HepG2 (cell line): ENCODE data around the gene B9D2. TPM values are rescaled to one million over a fixed set of nuclear protein-coding genes. Genes with fewer than 3 reads are reported as not detected.
A peak's percentile ranks its signal among the peaks of the same experiment; 100 is the strongest.

ENCODE experiments used
- ATF3 ChIP-seq: sonication (generic); formaldehyde crosslinking; IDR thresholded peaks from 2 replicates; pipeline ENCODE4 v1.4.0; 2020; ENCODE audit warnings: missing genetic modification reagents
- ATRX ChIP-seq: sonication (generic); formaldehyde crosslinking; IDR thresholded peaks from 2 replicates; pipeline ENCODE4 v1.4.0; 2020; ENCODE audit warnings: missing genetic modification reagents, borderline replicate concordance
- ESRRA ChIP-seq: sonication (generic); formaldehyde crosslinking; IDR thresholded peaks from 2 replicates; pipeline ENCODE4 v1.5.1; 2020; ENCODE audit warnings: mild to moderate bottlenecking, low read depth, missing genetic modification reagents
- GMEB1 ChIP-seq: sonication (generic); formaldehyde crosslinking; IDR thresholded peaks from 2 replicates; pipeline ENCODE4 v1.5.1; 2020; ENCODE audit warnings: missing genetic modification reagents, mild to moderate bottlenecking, borderline replicate concordance
- HBP1 ChIP-seq: IDR thresholded peaks from 2 replicates; pipeline ENCODE4 v1.6.1; 2016; ENCODE audit warnings: low read depth, control low read depth
- JDP2 ChIP-seq: sonication (generic); formaldehyde crosslinking; IDR thresholded peaks from 2 replicates; pipeline ENCODE4 v1.8.1; 2022; ENCODE audit warnings: missing genetic modification reagents, borderline replicate concordance
- MXD3 ChIP-seq: IDR thresholded peaks from 2 replicates; pipeline ENCODE4 v1.6.1; 2016; ENCODE audit warnings: mild to moderate bottlenecking, missing biosample characterization, missing genetic modification reagents
- PAWR ChIP-seq: sonication (generic); formaldehyde crosslinking; IDR thresholded peaks from 2 replicates; pipeline ENCODE4 v1.4.0; 2020; ENCODE audit warnings: missing genetic modification reagents, mild to moderate bottlenecking, borderline replicate concordance
- REL ChIP-seq: sonication (generic); formaldehyde crosslinking; conservative IDR thresholded peaks from 2 replicates; pipeline ENCODE4 v1.8.0; 2022; ENCODE audit warnings: mild to moderate bottlenecking, missing genetic modification reagents, moderate library complexity
- TAF15 ChIP-seq: fragments of 200-400 bp; formaldehyde crosslinking; IDR thresholded peaks from one replicate; pipeline ENCODE4 v1.6.1; 2018; ENCODE audit warnings: mild to moderate bottlenecking, low read depth, low read length; ENCODE audit not compliant: poor library complexity, severe bottlenecking
- THRA ChIP-seq: sonication (generic); formaldehyde crosslinking; IDR thresholded peaks from 2 replicates; pipeline ENCODE4 v1.4.0; 2020; ENCODE audit warnings: missing genetic modification reagents, borderline replicate concordance
- YY1 ChIP-seq: IDR thresholded peaks from 2 replicates; pipeline ENCODE4 v1.6.1; 2011; ENCODE audit warnings: low read length, low read depth, moderate library complexity, mild to moderate bottlenecking; ENCODE audit not compliant: insufficient read depth, insufficient replicate concordance
- ZBTB8A ChIP-seq: sonication (generic); formaldehyde crosslinking; IDR thresholded peaks from 2 replicates; pipeline ENCODE4 v1.4.0; 2020; ENCODE audit warnings: mild to moderate bottlenecking, low read depth, missing genetic modification reagents, borderline replicate concordance
- ZEB1 ChIP-seq: IDR thresholded peaks from 2 replicates; pipeline ENCODE4 v1.6.1; 2012; ENCODE audit warnings: mild to moderate bottlenecking, low read depth, inconsistent platforms; ENCODE audit not compliant: insufficient replicate concordance
- ZNF790 ChIP-seq: sonication (generic); formaldehyde crosslinking; IDR thresholded peaks from 2 replicates; pipeline ENCODE4 v1.8.0; 2022; ENCODE audit warnings: missing genetic modification reagents, mild to moderate bottlenecking, borderline replicate concordance
- polyA plus RNA-seq, 8 experiments: library from polyadenylated mRNA; depleted of rRNA in 3 of 8; stranded (reverse) in 7 of 8; unstranded in 1 of 8; fragments of >200 nt; fragmentation: Illumina TruSeq in 4 of 8; extraction: Trizol in 4 of 8; gene quantifications; 2 replicates each; pipeline versions ENCODE4 v1.2.1 to v1.2.3, GENCODE V29; 2011 to 2016; ENCODE audit warnings: low read depth in 4 of 8, missing spikeins in 1 of 8, mixed read lengths in 1 of 8; ENCODE audit not compliant: insufficient read depth in 1 of 8
- total RNA-seq, 5 experiments: library from RNA; depleted of rRNA; stranded (reverse); fragments of >200 nt; fragmentation: Illumina TruSeq; extraction: Trizol; gene quantifications; 2 replicates each; pipeline ENCODE4 v1.2.3, GENCODE V29; 2016; ENCODE audit warnings: low read depth in 1 of 5
- TF ChIP-seq, protein P1 (sequence below): sonication (generic); formaldehyde crosslinking; IDR thresholded peaks from 2 replicates; pipeline ENCODE4 v1.8.0; 2022; ENCODE audit warnings: low read depth, missing genetic modification reagents
- TF ChIP-seq, protein P2 (sequence below): sonication (generic); formaldehyde crosslinking; IDR thresholded peaks from 2 replicates; pipeline ENCODE4 v1.4.0; 2020; ENCODE audit warnings: missing genetic modification reagents

The B9D2 gene
- total and polyA plus RNA-seq, 2 of the 13 experiments (the other 11 are each of a cell fraction or from before 2014, with no cell fraction given) = 3.1 to 4.4 TPM

GRCh38 chr19:41376241-41376997 is 12.5 kb upstream of the B9D2 start, which contains the start of gene TMEM91 (continued):
- TF ChIP-seq HBP1 = no peak
- TF ChIP-seq JDP2 (CRISPR knock-in tag) = no peak
- no peak for TF ChIP-seq ATF3 (CRISPR knock-in tag)
- TF ChIP-seq, protein P1, sequence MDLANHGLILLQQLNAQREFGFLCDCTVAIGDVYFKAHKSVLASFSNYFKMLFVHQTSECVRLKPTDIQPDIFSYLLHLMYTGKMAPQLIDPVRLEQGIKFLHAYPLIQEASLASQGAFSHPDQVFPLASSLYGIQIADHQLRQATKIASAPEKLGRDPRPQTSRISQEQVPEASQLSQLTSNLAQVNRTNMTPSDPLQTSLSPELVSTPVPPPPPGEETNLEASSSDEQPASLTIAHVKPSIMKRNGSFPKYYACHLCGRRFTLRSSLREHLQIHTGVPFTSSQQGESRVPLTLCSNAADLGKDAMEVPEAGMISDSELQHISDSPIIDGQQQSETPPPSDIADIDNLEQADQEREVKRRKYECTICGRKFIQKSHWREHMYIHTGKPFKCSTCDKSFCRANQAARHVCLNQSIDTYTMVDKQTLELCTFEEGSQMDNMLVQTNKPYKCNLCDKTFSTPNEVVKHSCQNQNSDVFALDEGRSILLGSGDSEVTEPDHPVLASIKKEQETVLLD (CRISPR knock-in tag) = no peak
- TF ChIP-seq ESRRA (CRISPR knock-in tag) = no peak
- TF ChIP-seq, protein P2, sequence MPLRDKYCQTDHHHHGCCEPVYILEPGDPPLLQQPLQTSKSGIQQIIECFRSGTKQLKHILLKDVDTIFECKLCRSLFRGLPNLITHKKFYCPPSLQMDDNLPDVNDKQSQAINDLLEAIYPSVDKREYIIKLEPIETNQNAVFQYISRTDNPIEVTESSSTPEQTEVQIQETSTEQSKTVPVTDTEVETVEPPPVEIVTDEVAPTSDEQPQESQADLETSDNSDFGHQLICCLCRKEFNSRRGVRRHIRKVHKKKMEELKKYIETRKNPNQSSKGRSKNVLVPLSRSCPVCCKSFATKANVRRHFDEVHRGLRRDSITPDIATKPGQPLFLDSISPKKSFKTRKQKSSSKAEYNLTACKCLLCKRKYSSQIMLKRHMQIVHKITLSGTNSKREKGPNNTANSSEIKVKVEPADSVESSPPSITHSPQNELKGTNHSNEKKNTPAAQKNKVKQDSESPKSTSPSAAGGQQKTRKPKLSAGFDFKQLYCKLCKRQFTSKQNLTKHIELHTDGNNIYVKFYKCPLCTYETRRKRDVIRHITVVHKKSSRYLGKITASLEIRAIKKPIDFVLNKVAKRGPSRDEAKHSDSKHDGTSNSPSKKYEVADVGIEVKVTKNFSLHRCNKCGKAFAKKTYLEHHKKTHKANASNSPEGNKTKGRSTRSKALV (CRISPR knock-in tag) = no peak
- TF ChIP-seq REL = 0 out of 2 replicates have a peak, but pooled peaks have one; percentile 3
- TF ChIP-seq GMEB1 (CRISPR knock-in tag) = peak; percentile 68; the same call in 1 of the 2 replicates
- no peak for TF ChIP-seq ATRX (CRISPR knock-in tag)
- no peak for TF ChIP-seq ZNF790
- no peak for TF ChIP-seq PAWR
- no peak for TF ChIP-seq TAF15
- no peak for TF ChIP-seq MXD3 (CRISPR knock-in tag)
- TF ChIP-seq ZBTB8A (CRISPR knock-in tag) = no peak
- TF ChIP-seq ZEB1 = peak; percentile 26
- no peak for TF ChIP-seq THRA
- no peak for TF ChIP-seq YY1
